ENCODE results near the gene CFAP99. TPM values are rescaled to one million over a fixed set of nuclear protein-coding genes. Genes with fewer than 3 reads are reported as not detected.

CFAP99 gene
- total RNA-seq, 2 donors from 2014 or later, result 0.32 to 0.49 TPM

GRCh38 chr4:2485956-2486355, 67.2 kb downstream of the CFAP99 start:
- TF ChIP-seq CTCF (IDR thresholded peaks at IDR 0.05), result no peak
- Histone ChIP-seq H3K9me3 (no peaks in the 10 kb centered on the region), H3K36me3 (no peaks in the 10 kb centered on the region), H3K4me1 (peaks cover 30% of the 10 kb centered on the region), H3K4me3 (no peak overlapping the region), H3K27me3 (no peaks in the 10 kb centered on the region), H3K9ac (ENCODE audit: low read depth in 2 of 2, low read length in 2 of 2) (no peak overlapping the region), H3K27ac (peak overlapping the region; percentile 68)
- intact Hi-C loops (cut with DNase I), result no loop called here
- no peak for DNase-seq

GRCh38 chr4:2486981-2487380, 68.2 kb downstream of the CFAP99 start:
- TF ChIP-seq CTCF (IDR thresholded peaks at IDR 0.05), result no peak
- Histone ChIP-seq H3K9me3 (no peaks in the 10 kb centered on the region), H3K4me1 (peaks cover 22% of the 10 kb centered on the region), H3K4me3 (no peak overlapping the region), H3K9ac (ENCODE audit: low read depth in 2 of 2, low read length in 2 of 2) (no peak overlapping the region), H3K27me3 (no peaks in the 10 kb centered on the region), H3K27ac (no peak overlapping the region), H3K36me3 (peaks cover 2% of the 10 kb centered on the region)
- intact Hi-C loops (cut with DNase I), result no loop called here
- no peak for DNase-seq

GRCh38 chr4:2487632-2488031, 68.9 kb downstream of the CFAP99 start:
- TF ChIP-seq CTCF (IDR thresholded peaks at IDR 0.05), result no peak
- H3K36me3 ChIP-seq, result peaks cover 7% of the 10 kb centered on the region
- intact Hi-C loops (cut with DNase I), result no loop called here
- no peak overlapping the region for H3K27ac ChIP-seq
- no peaks in the 10 kb centered on the region for H3K9me3 ChIP-seq
- H3K4me1 ChIP-seq, result peaks cover 16% of the 10 kb centered on the region
- H3K9ac ChIP-seq (ENCODE audit: low read depth in 2 of 2, low read length in 2 of 2), result no peak overlapping the region
- H3K27me3 ChIP-seq, result no peaks in the 10 kb centered on the region
- no peak overlapping the region for H3K4me3 ChIP-seq
- DNase-seq, result no peak

GRCh38 chr4:2489081-2489805, 70.5 kb downstream of the CFAP99 start:
- H3K27me3 ChIP-seq, result no peaks in the 10 kb centered on the region
- H3K4me1 ChIP-seq, result peaks cover 7% of the 10 kb centered on the region
- H3K36me3 ChIP-seq, result peaks cover 7% of the 10 kb centered on the region
- no peaks in the 10 kb centered on the region for H3K9me3 ChIP-seq
- H3K4me3 ChIP-seq, result no peak overlapping the region
- intact Hi-C loops (cut with DNase I), result no loop called here
- no peak for DNase-seq
- no peak for TF ChIP-seq CTCF (IDR thresholded peaks at IDR 0.05)
- H3K27ac ChIP-seq, result no peak overlapping the region
- no peak overlapping the region for H3K9ac ChIP-seq (ENCODE audit: low read depth in 2 of 2, low read length in 2 of 2)

GRCh38 chr4:2489841-2490552, 71.2 kb downstream of the CFAP99 start:
- no peak for TF ChIP-seq CTCF (IDR thresholded peaks at IDR 0.05)
- intact Hi-C loops (cut with DNase I), result no loop called here
- Histone ChIP-seq H3K4me3 (no peak overlapping the region), H3K27me3 (no peaks in the 10 kb centered on the region), H3K36me3 (peaks cover 7% of the 10 kb centered on the region), H3K9me3 (no peaks in the 10 kb centered on the region), H3K27ac (no peak overlapping the region), H3K4me1 (peaks cover 7% of the 10 kb centered on the region), H3K9ac (ENCODE audit: low read depth in 2 of 2, low read length in 2 of 2) (no peak overlapping the region)
- DNase-seq, result no peak

Measured in colonic mucosa (tissue), 4 donors.